ENCODE measurements around the gene CCR3. TPM values are rescaled to one million over a fixed set of nuclear protein-coding genes. Genes with fewer than 3 reads are reported as not detected.

CCR3 gene
- total RNA-seq, 1 donor from 2014 or later: not detected

DNA sequence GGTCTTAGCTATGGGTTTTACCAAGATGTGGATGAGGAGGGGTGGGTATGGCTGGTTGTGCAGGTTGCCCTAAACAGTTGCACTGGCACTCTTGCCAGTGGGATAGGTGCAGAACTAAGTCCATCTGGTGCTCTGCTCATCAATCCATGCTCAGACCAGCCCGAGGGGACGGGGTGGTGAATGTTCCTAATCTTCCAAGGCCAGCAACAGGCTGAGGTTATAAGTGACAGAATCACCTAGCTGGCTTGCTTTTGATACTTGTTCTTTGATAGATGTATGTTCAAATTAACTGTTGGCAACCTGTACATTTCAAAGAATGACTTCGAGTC lies 58.2 kb downstream of the CCR3 start:
- no peaks in the 10 kb centered on the region for H3K9me3 Mint-ChIP-seq
- TF ChIP-seq, protein P1, sequence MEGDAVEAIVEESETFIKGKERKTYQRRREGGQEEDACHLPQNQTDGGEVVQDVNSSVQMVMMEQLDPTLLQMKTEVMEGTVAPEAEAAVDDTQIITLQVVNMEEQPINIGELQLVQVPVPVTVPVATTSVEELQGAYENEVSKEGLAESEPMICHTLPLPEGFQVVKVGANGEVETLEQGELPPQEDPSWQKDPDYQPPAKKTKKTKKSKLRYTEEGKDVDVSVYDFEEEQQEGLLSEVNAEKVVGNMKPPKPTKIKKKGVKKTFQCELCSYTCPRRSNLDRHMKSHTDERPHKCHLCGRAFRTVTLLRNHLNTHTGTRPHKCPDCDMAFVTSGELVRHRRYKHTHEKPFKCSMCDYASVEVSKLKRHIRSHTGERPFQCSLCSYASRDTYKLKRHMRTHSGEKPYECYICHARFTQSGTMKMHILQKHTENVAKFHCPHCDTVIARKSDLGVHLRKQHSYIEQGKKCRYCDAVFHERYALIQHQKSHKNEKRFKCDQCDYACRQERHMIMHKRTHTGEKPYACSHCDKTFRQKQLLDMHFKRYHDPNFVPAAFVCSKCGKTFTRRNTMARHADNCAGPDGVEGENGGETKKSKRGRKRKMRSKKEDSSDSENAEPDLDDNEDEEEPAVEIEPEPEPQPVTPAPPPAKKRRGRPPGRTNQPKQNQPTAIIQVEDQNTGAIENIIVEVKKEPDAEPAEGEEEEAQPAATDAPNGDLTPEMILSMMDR (IDR thresholded peaks at IDR 0.05; ENCODE audit: unreplicated experiment): no peak
- no peaks in the 10 kb centered on the region for H3K4me1 Mint-ChIP-seq
- peaks cover 24% of the 10 kb centered on the region for H3K27me3 Mint-ChIP-seq (ENCODE audit: low read depth)
- no peak for DNase-seq (ENCODE audit: low spot score in 2 of 2, unreplicated experiment in 2 of 2)
- H3K4me3 Mint-ChIP-seq: no peak overlapping the region
- H3K36me3 Mint-ChIP-seq: no peaks in the 10 kb centered on the region
- H3K27ac Mint-ChIP-seq: no peak overlapping the region

DNA sequence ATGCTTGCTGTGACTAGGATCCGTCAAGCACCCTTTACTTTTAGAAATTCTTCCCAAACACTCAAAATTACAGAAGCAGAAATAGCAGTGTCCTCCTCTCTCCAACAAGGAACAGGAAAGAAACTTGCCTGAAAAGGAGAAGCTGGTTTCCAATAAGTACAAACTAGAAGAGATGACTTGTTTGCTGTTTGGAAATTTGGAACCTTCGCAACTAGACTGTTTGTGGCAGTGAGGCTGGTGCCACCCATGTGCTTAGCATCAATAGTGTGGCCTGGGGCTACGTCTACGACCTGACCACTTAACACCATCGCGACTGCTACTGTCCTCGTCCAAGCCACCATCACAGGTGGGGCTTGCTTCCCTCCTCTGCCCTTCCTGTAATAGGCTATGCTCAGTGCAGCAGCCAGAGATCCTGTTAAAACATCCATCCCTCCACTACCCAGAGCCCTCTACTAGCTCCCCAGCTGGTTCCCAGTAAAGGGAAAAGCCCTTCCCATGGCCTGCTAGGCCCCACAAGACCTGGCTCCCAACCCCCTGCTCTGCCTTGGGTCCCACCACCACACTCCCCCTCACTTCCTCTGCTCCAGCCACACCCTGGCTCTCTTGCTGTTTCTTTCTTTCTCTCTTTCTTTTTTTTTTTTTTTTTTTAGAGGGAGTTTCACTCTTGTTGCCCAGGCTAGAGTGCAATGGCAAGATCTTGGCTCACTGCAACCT lies 59.0 kb downstream of the CCR3 start:
- DNase-seq (ENCODE audit: low spot score in 2 of 2, unreplicated experiment in 2 of 2): no peak
- Mint-ChIP-seq H3K4me3 (no peak overlapping the region), H3K36me3 (no peaks in the 10 kb centered on the region), H3K27me3 (ENCODE audit: low read depth) (peaks cover 28% of the 10 kb centered on the region), H3K27ac (no peak overlapping the region), H3K9me3 (no peaks in the 10 kb centered on the region), H3K4me1 (no peaks in the 10 kb centered on the region)
- TF ChIP-seq, protein P1 (IDR thresholded peaks at IDR 0.05; ENCODE audit: unreplicated experiment): no peak

DNA sequence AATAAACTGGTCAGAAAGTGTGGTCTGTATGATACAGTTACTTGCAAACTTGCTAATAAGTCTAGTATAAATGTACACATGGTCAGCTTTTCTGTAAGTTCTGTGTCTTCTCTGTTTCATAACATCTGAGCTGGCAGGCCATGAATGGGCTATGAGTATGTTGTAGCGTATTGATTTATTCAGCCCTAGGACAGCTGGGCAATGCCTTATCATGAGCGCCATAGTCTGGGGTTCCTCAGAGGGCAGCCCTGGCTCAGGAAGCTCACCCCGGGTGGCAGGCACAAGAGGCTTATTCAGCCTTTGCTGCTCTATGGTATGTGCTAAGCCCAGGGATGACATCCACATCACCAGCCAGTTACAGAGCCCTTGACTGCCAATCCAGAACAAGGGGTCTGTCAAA lies 61.0 kb downstream of the CCR3 start:
- DNase-seq (ENCODE audit: low spot score in 2 of 2, unreplicated experiment in 2 of 2): no peak
- Mint-ChIP-seq H3K4me1 (no peaks in the 10 kb centered on the region), H3K36me3 (no peaks in the 10 kb centered on the region), H3K9me3 (no peaks in the 10 kb centered on the region), H3K27me3 (ENCODE audit: low read depth) (peaks cover 39% of the 10 kb centered on the region), H3K27ac (no peak overlapping the region), H3K4me3 (no peak overlapping the region)
- TF ChIP-seq, protein P1 (IDR thresholded peaks at IDR 0.05; ENCODE audit: unreplicated experiment): no peak

DNA sequence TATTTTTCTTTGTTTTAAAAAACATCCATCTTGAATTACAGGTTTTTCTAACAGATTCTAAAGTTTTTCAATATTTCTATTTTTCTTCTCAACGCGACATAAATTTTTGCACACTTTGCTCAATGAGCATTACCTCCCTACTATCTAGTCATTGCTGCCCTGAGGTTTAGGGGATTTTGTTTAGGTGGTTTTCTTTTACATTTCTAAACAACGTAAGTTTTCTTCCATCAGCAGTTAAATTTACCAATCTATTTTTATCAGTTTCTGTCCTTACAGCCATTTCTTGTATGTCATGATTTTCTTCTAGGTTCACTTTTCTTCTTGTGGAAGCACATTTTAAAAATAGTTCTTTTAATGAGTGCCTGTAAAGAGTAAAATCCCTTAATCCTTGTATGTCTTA lies 62.5 kb downstream of the CCR3 start:
- Mint-ChIP-seq H3K4me3 (no peak overlapping the region), H3K9me3 (no peaks in the 10 kb centered on the region), H3K36me3 (no peaks in the 10 kb centered on the region), H3K27me3 (ENCODE audit: low read depth) (peaks cover 51% of the 10 kb centered on the region), H3K27ac (no peak overlapping the region), H3K4me1 (no peaks in the 10 kb centered on the region)
- TF ChIP-seq, protein P1 (IDR thresholded peaks at IDR 0.05; ENCODE audit: unreplicated experiment): no peak
- DNase-seq (ENCODE audit: low spot score in 2 of 2, unreplicated experiment in 2 of 2): no peak

DNA sequence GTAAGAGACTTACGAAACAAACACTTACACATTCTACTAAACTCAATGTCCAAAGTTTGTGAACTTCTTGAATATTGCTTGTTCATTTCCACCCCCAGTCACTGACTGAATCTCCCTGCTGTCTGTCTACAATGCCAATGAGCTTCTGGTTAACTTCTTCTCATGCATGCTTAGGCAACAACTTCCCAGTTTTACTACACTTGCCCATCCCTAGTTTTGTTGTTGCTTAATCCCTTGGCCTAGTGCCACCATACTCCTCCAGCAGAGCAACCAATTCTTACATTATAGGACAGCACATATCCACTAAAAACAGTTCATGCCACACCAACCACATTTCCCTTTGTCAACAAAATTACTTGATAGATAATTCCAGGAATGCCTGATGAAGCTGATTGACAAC lies 70.7 kb downstream of the CCR3 start:
- Mint-ChIP-seq H3K27me3 (ENCODE audit: low read depth) (peaks cover 16% of the 10 kb centered on the region), H3K9me3 (peaks cover 12% of the 10 kb centered on the region), H3K4me3 (no peak overlapping the region), H3K27ac (no peak overlapping the region), H3K36me3 (no peaks in the 10 kb centered on the region), H3K4me1 (no peaks in the 10 kb centered on the region)
- no peak for DNase-seq (ENCODE audit: low spot score in 2 of 2, unreplicated experiment in 2 of 2)
- TF ChIP-seq, protein P1 (IDR thresholded peaks at IDR 0.05; ENCODE audit: unreplicated experiment): no peak

DNA sequence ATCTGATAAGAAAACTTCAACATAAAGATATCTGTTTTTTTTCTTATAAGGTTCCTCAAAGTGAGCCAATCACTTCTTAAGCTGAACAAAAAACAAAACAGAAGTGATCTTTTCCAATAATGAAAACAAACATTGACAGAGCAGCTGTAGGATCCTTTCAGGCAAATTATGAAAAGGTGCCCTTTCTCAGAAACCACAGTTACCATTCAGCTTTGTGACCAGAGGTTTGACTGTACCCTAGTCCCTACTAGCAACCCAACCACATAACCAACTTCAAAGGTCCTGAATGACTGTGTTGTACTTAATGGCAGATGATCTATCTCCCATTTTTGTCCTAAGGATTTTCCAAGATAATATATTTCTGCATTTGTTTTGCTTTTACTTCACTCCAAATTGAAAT lies 72.3 kb downstream of the CCR3 start:
- TF ChIP-seq, protein P1 (IDR thresholded peaks at IDR 0.05; ENCODE audit: unreplicated experiment): no peak

More for the DNA sequence above, 72.3 kb downstream of the CCR3 start:
- H3K9me3 Mint-ChIP-seq: peaks cover 21% of the 10 kb centered on the region
- H3K27ac Mint-ChIP-seq: no peak overlapping the region
- H3K27me3 Mint-ChIP-seq (ENCODE audit: low read depth): peaks cover 4% of the 10 kb centered on the region
- no peak for DNase-seq (ENCODE audit: low spot score in 2 of 2, unreplicated experiment in 2 of 2)
- H3K4me3 Mint-ChIP-seq: no peak overlapping the region
- no peaks in the 10 kb centered on the region for H3K4me1 Mint-ChIP-seq
- H3K36me3 Mint-ChIP-seq: no peaks in the 10 kb centered on the region
